Duodenal mucosa (tissue), 2 donors: Measurements from ENCODE around the gene TSC2.

Source experiments
- H3K27ac ChIP-seq: one replicate; pipeline ENCODE4 v1.7.0; 2013; ENCODE audit warnings: low read depth, low read length
- H3K27me3 ChIP-seq, 2 donors: one replicate each; pipeline ENCODE4 v1.7.0; 2013; ENCODE audit warnings: low read length in 2 of 2, control low read depth in 1 of 2; ENCODE audit not compliant: insufficient read depth in 2 of 2, control insufficient read depth in 1 of 2
- H3K36me3 ChIP-seq, 2 donors: one replicate each; pipeline ENCODE4 v1.7.0; 2013; ENCODE audit warnings: low read length in 2 of 2, control low read depth in 1 of 2; ENCODE audit not compliant: insufficient read depth in 2 of 2, control insufficient read depth in 1 of 2
- H3K4me1 ChIP-seq, 2 donors: one replicate each; pipeline ENCODE4 v1.7.0; 2013; ENCODE audit warnings: low read length in 2 of 2, control low read depth in 1 of 2; ENCODE audit not compliant: insufficient read depth in 2 of 2, control insufficient read depth in 1 of 2
- H3K4me3 ChIP-seq, 2 donors: one replicate each; pipeline ENCODE4 v1.7.0; 2013; ENCODE audit warnings: low read length in 2 of 2, low read depth in 1 of 2
- H3K9ac ChIP-seq, 2 donors: one replicate each; pipeline ENCODE4 v1.7.0; 2013; ENCODE audit warnings: low read length in 2 of 2, low read depth in 1 of 2
- H3K9me3 ChIP-seq, 2 donors: one replicate each; pipeline ENCODE4 v1.7.0; 2013; ENCODE audit warnings: low read length in 2 of 2, control low read depth in 1 of 2; ENCODE audit not compliant: control insufficient read depth in 1 of 2

TSC2 gene

DNA sequence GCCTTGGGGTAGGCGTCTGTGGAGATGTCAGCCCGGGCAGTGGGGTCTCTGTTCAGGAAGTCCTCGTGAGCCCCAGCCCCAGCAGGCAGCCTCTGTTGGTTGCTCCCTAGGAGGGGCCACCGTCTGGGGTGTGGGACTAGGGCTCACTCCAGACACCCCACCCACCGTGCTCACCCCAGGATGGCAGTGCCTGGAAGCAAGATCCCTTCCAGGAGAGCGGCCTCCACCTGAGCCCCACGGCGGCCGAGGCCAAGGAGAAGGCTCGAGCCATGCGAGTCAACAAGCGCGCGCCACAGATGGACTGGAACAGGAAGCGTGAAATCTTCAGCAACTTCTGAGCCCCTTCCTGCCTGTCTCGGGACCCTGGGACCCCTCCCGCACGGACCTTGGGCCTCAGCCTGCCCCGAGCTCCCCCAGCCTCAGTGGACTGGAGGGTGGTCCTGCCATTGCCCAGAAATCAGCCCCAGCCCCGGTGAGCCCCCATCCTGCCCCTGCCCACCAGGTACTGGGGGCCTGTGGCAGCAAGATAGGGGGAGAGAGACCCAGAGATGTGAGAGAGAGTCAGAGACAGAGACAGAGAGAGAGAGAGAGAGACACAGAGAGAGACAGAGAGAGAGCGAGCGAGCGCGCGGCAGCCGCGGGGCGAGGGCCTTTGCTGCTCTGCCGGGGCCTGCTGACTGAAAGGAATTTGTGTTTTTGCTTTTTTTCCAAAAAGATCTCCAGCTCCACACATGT, 10.0 kb upstream of the TSC2 start:
- Histone ChIP-seq H3K9me3 (no peaks in the 10 kb centered on the region), H3K4me1 (peaks cover 24 to 43% of the 10 kb centered on the region in 2 donors)

GRCh38 chr16:2038382-2039231, 9.2 kb upstream of the TSC2 start:
- no peak overlapping the region for H3K9ac ChIP-seq
- H3K4me1 ChIP-seq = peaks cover 30 to 50% of the 10 kb centered on the region in 2 donors
- H3K4me3 ChIP-seq = no peak overlapping the region
- H3K9me3 ChIP-seq = no peaks in the 10 kb centered on the region
- no peaks in the 10 kb centered on the region for H3K36me3 ChIP-seq
- H3K27me3 ChIP-seq = no peaks in the 10 kb centered on the region
- H3K27ac ChIP-seq = peak overlapping the region; percentile 58

More for the DNA sequence above, 10.0 kb upstream of the TSC2 start:
- Histone ChIP-seq H3K36me3 (no peaks in the 10 kb centered on the region), H3K27ac (peak overlapping the region; percentile 75), H3K27me3 (no peaks in the 10 kb centered on the region), H3K9ac (no peak overlapping the region), H3K4me3 (no peak overlapping the region)

DNA sequence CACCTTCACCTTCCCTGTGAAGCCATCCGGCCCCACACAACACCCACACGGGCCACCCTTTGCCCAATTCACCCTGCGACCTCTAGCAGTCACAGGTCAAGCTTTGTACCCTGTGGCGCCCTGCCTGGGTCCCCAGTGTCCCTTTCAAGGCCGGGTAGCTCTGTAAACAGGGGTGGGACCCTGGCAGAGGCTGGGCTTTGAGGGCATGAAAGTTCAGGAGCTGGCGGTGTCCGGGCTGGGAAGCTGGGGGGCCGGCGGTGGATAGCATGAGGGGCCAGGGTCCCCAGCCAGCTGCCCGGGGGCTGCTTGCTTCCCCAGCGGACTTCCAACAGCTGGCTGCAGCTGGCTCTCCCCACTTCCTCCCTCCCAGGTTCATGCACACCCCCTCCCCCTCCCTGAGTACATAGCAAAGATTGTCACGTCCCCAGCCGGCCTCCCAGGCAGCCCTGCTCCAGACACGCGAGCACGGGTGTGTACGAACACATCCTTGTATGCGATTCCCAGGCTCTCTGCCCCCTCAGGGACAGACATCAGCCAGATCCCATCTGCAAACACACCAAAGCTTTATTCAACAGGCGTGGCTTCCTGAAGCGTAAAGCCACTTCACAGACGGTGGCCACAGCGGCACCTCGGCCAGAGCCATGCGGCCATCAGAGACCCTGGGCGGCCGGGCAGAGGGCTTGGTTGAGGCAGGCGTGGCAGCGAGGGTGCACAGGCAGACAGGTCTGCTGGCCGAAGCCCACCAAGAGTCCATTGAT, 8.3 kb upstream of the TSC2 start:
- Histone ChIP-seq H3K4me1 (peaks cover 29 to 57% of the 10 kb centered on the region in 2 donors), H3K27me3 (no peaks in the 10 kb centered on the region), H3K27ac (peak overlapping the region; percentile 58), H3K9me3 (no peaks in the 10 kb centered on the region), H3K9ac (no peak overlapping the region), H3K4me3 (no peak overlapping the region), H3K36me3 (no peaks in the 10 kb centered on the region)

DNA sequence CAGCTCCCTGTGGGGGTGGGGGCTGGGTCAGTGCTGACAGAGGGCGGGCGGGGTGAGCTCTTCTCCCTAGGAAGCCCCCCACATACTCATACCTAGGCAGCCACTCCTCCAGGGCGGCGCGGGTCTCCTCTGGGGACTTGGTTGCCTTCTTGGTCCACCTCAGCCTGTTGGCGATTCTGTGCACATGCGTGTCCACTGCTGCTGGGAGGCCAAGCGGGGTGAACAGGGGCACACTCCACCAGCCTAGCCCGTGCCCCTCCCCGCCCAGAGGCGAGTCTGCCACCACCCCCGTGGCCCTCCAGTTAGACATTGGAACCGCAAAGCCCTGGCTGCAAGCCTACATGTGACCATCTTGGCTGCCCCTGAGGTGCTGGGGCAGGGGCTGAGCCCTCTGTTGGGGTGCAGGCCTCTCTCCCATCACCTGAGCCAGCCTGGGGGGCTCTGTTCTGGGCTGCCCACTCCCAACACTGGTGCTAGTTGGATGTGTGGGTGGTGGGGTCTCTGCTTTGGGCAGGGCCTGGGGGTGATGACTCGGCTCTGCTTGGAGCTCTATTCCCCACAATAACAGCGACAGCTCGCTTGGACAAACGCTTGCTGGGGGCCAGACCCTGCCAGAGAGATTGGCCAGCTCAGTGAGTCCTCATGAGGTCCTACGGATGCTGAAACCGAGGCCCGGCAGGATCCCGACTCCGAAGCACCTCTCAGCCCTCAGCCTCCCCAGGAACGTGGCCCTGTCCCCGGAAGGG, 7.6 kb upstream of the TSC2 start:
- Histone ChIP-seq H3K9ac (no peak overlapping the region), H3K36me3 (no peaks in the 10 kb centered on the region), H3K27ac (peak overlapping the region; percentile 32), H3K4me1 (peaks cover 29 to 50% of the 10 kb centered on the region in 2 donors), H3K27me3 (no peaks in the 10 kb centered on the region), H3K4me3 (no peak overlapping the region), H3K9me3 (no peaks in the 10 kb centered on the region)

GRCh38 chr16:2040787-2041522, 6.8 kb upstream of the TSC2 start:
- H3K4me3 ChIP-seq = no peak overlapping the region
- peaks cover 29 to 52% of the 10 kb centered on the region in 2 donors for H3K4me1 ChIP-seq
- H3K36me3 ChIP-seq = no peaks in the 10 kb centered on the region
- no peaks in the 10 kb centered on the region for H3K27me3 ChIP-seq
- H3K9ac ChIP-seq = no peak overlapping the region
- no peak overlapping the region for H3K27ac ChIP-seq
- H3K9me3 ChIP-seq = no peaks in the 10 kb centered on the region

- Histone ChIP-seq H3K4me3 (no peak overlapping the region), H3K9ac (peak overlapping the region in 1 of 2 donors; percentile 39), H3K4me1 (peaks cover 34 to 50% of the 10 kb centered on the region in 2 donors)
These were observed 5.4 kb upstream of the TSC2 start for GRCh38 chr16:2042171-2042985.

GRCh38 chr16:2042986-2043666, 4.7 kb upstream of the TSC2 start:
- H3K9me3 ChIP-seq = no peaks in the 10 kb centered on the region
- H3K4me3 ChIP-seq = no peak overlapping the region
- no peaks in the 10 kb centered on the region for H3K27me3 ChIP-seq
- peaks cover 34 to 46% of the 10 kb centered on the region in 2 donors for H3K4me1 ChIP-seq
- no peaks in the 10 kb centered on the region for H3K36me3 ChIP-seq
- H3K27ac ChIP-seq = peak overlapping the region; percentile 42
- no peak overlapping the region for H3K9ac ChIP-seq

More at GRCh38 chr16:2042171-2042985, 5.4 kb upstream of the TSC2 start:
- no peak overlapping the region for H3K27ac ChIP-seq
- H3K27me3 ChIP-seq = no peaks in the 10 kb centered on the region
- no peaks in the 10 kb centered on the region for H3K9me3 ChIP-seq
- no peaks in the 10 kb centered on the region for H3K36me3 ChIP-seq

DNA sequence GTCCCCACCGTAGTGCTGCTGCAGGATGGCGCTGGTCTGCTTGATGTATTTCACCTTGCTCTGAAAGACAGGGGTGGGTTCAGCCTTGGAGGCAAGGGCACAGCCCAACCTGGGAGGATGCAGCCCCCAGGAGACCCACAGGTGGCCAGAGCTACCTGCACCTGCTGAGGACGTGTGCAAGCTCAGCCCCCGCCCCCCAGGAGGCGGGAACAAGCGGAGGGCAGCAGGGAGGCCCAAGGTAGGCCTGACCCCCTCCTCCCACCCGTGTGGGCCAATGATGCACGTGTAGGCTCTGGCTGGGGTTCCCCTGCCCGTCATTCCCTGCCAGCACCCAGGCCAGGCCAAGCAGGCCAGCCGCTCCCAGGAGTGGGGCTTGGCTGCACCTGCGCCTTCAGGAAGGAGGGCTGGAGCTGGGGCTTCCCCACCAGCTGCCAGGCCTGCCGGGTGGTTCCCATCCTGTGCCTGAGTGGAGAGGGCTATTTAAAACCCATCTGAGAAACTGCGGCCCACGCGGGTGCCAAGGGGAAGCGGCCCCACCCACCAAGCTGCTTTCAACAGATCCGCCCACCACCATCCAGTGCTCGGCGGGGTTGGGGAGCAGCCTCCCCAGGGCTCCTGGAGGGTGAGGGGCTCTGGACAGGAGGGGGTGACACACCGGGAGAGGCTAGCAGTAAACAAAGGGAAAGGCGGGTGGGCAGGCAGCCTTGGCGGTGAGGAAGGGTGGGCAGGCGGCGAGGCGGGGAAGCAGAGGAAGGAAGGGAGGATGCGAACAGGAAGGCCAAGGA, 3.9 kb upstream of the TSC2 start:
- Histone ChIP-seq H3K9ac (no peak overlapping the region), H3K4me1 (peaks cover 38 to 52% of the 10 kb centered on the region in 2 donors), H3K36me3 (no peaks in the 10 kb centered on the region)

More for the DNA sequence above, 3.9 kb upstream of the TSC2 start:
- no peaks in the 10 kb centered on the region for H3K27me3 ChIP-seq
- no peaks in the 10 kb centered on the region for H3K9me3 ChIP-seq
- peak overlapping the region; percentile 42 for H3K27ac ChIP-seq
- H3K4me3 ChIP-seq = no peak overlapping the region
